Measurements from ENCODE around the gene KCNH1. TPM values are rescaled to one million over a fixed set of nuclear protein-coding genes. Genes with fewer than 3 reads are reported as not detected.

Gene KCNH1
- total and polyA plus RNA-seq, 2 donors from 2014 or later, result 0.54 TPM; not detected in 1

GRCh38 chr1:210736713-210737112 lies 397.2 kb downstream of the KCNH1 start:
- Histone ChIP-seq H3K4me3 (ENCODE audit: low read length in 3 of 3) (no peak overlapping the region), H3K9ac (ENCODE audit: low read length in 3 of 3) (no peak overlapping the region), H3K27me3 (ENCODE audit: control insufficient read depth, insufficient read depth, low read length) (no peaks in the 10 kb centered on the region), H3K9me3 (ENCODE audit: control insufficient read depth in 2 of 3, insufficient read depth in 1 of 3, low read length in 3 of 3) (no peaks in the 10 kb centered on the region), H3K36me3 (ENCODE audit: control insufficient read depth in 2 of 3, insufficient read depth in 3 of 3, low read length in 3 of 3) (no peaks in the 10 kb centered on the region), H3K27ac (ENCODE audit: low read depth in 2 of 2, low read length in 2 of 2) (no peak overlapping the region), H3K4me1 (ENCODE audit: control insufficient read depth in 2 of 3, insufficient read depth in 2 of 3, low read depth in 1 of 3, low read length in 3 of 3) (no peaks in the 10 kb centered on the region)
- intact Hi-C loops (cut with DNase I), result no loop called here
- FAIRE-seq (no peak), DNase-seq (no peak)
- no peak for TF ChIP-seq CTCF (IDR thresholded peaks at IDR 0.05; ENCODE audit: borderline replicate concordance, extremely low read depth, insufficient read depth)

GRCh38 chr1:210731597-210731996 lies 402.4 kb downstream of the KCNH1 start:
- no peaks in the 10 kb centered on the region for H3K27me3 ChIP-seq (ENCODE audit: control insufficient read depth, insufficient read depth, low read length)
- no peak for FAIRE-seq
- H3K27ac ChIP-seq (ENCODE audit: low read depth in 2 of 2, low read length in 2 of 2), result no peak overlapping the region
- H3K9ac ChIP-seq (ENCODE audit: low read length in 3 of 3), result no peak overlapping the region
- intact Hi-C loops (cut with DNase I), result no loop called here
- no peak for TF ChIP-seq CTCF (IDR thresholded peaks at IDR 0.05; ENCODE audit: borderline replicate concordance, extremely low read depth, insufficient read depth)
- no peaks in the 10 kb centered on the region for H3K9me3 ChIP-seq (ENCODE audit: control insufficient read depth in 2 of 3, insufficient read depth in 1 of 3, low read length in 3 of 3)
- H3K4me1 ChIP-seq (ENCODE audit: control insufficient read depth in 2 of 3, insufficient read depth in 2 of 3, low read depth in 1 of 3, low read length in 3 of 3), result no peaks in the 10 kb centered on the region
- no peak for DNase-seq
- H3K4me3 ChIP-seq (ENCODE audit: low read length in 3 of 3), result no peak overlapping the region
- no peaks in the 10 kb centered on the region for H3K36me3 ChIP-seq (ENCODE audit: control insufficient read depth in 2 of 3, insufficient read depth in 3 of 3, low read length in 3 of 3)

GRCh38 chr1:210731193-210731592 lies 402.8 kb downstream of the KCNH1 start:
- TF ChIP-seq CTCF (IDR thresholded peaks at IDR 0.05; ENCODE audit: borderline replicate concordance, extremely low read depth, insufficient read depth), result no peak
- H3K9me3 ChIP-seq (ENCODE audit: control insufficient read depth in 2 of 3, insufficient read depth in 1 of 3, low read length in 3 of 3), result no peaks in the 10 kb centered on the region
- FAIRE-seq (no peak), DNase-seq (no peak)
- H3K4me3 ChIP-seq (ENCODE audit: low read length in 3 of 3), result no peak overlapping the region
- H3K27ac ChIP-seq (ENCODE audit: low read depth in 2 of 2, low read length in 2 of 2), result no peak overlapping the region
- no peaks in the 10 kb centered on the region for H3K36me3 ChIP-seq (ENCODE audit: control insufficient read depth in 2 of 3, insufficient read depth in 3 of 3, low read length in 3 of 3)
- H3K27me3 ChIP-seq (ENCODE audit: control insufficient read depth, insufficient read depth, low read length), result no peaks in the 10 kb centered on the region
- H3K4me1 ChIP-seq (ENCODE audit: control insufficient read depth in 2 of 3, insufficient read depth in 2 of 3, low read depth in 1 of 3, low read length in 3 of 3), result no peaks in the 10 kb centered on the region
- intact Hi-C loops (cut with DNase I), result no loop called here
- no peak overlapping the region for H3K9ac ChIP-seq (ENCODE audit: low read length in 3 of 3)

- Histone ChIP-seq H3K27ac (ENCODE audit: low read depth in 2 of 2, low read length in 2 of 2) (no peak overlapping the region), H3K9me3 (ENCODE audit: control insufficient read depth in 2 of 3, insufficient read depth in 1 of 3, low read length in 3 of 3) (no peaks in the 10 kb centered on the region), H3K36me3 (ENCODE audit: control insufficient read depth in 2 of 3, insufficient read depth in 3 of 3, low read length in 3 of 3) (no peaks in the 10 kb centered on the region), H3K9ac (ENCODE audit: low read length in 3 of 3) (no peak overlapping the region), H3K4me1 (ENCODE audit: control insufficient read depth in 2 of 3, insufficient read depth in 2 of 3, low read depth in 1 of 3, low read length in 3 of 3) (no peaks in the 10 kb centered on the region), H3K27me3 (ENCODE audit: control insufficient read depth, insufficient read depth, low read length) (no peaks in the 10 kb centered on the region), H3K4me3 (ENCODE audit: low read length in 3 of 3) (no peak overlapping the region)
- DNase-seq (no peak), FAIRE-seq (no peak)
- TF ChIP-seq CTCF (IDR thresholded peaks at IDR 0.05; ENCODE audit: borderline replicate concordance, extremely low read depth, insufficient read depth), result no peak
- intact Hi-C loops (cut with DNase I), result no loop called here
Measured at GRCh38 chr1:210730023-210730422, 403.9 kb downstream of the KCNH1 start.

Data from kidney (tissue), 14 donors.